Measurements from ENCODE around the gene WFS1. TPM values are rescaled to one million over a fixed set of nuclear protein-coding genes. Genes with fewer than 3 reads are reported as not detected.

The WFS1 gene
- total RNA-seq, 2 donors from 2014 or later = 12.1 to 12.7 TPM

DNA sequence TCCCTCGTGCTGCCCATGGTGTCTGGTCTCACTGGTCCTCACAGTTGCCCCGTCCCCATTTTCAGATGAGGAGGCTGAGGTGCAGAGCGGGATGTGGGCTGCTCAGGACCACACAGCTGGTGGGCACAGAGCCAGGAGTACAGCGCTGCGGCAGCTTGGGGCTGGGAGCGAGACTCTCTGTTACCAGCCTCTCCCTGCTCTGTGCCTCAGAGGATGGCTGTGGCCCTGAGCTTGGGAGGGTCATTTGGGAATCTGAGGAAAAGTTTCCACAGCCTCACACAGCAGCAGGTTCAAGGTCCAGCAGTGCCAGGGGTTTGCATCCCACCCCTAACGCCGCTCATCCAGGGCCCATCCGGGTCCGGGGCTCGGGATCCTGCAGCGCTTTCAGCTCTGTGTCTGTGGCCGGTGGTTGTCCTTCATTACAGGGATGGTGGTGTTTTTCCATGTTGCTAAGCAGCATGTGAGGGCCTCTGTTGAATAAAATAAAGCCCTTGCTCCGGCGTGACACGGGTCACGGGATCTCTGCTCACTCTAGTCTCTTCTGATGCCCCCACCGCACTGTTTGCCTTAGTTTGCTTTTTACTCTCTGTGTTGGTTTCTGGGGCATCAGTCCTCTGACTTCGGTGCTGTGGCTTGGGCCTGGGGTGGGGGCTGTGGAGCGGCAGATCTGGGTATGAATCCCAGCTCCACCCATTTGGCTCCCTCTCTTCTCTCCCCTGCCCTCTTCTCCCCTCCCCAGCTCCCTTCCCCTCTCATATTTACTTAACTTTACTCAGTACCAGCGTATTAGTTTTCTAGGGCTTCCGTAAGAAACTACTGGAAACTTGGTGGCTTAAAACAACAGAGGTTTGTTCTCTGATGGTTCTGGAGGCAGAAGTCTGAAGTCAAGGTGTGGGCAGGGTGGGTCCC, 6.5 kb downstream of the WFS1 start:
- Histone ChIP-seq H3K27me3 (no peaks in the 10 kb centered on the region), H3K27ac (no peak overlapping the region), H3K4me3 (no peak overlapping the region), H3K4me1 (peaks cover 6% of the 10 kb centered on the region), H3K9me3 (no peaks in the 10 kb centered on the region), H3K9ac (ENCODE audit: low read depth in 2 of 2, low read length in 2 of 2) (no peak overlapping the region), H3K36me3 (no peaks in the 10 kb centered on the region)
- no peak for DNase-seq
- intact Hi-C loops (cut with DNase I) = no loop called here
- TF ChIP-seq CTCF (IDR thresholded peaks at IDR 0.05) = no peak

GRCh38 chr4:6277139-6277802, 7.6 kb downstream of the WFS1 start:
- Histone ChIP-seq H3K36me3 (no peaks in the 10 kb centered on the region), H3K4me1 (no peaks in the 10 kb centered on the region), H3K27me3 (no peaks in the 10 kb centered on the region), H3K27ac (no peak overlapping the region), H3K4me3 (no peak overlapping the region), H3K9me3 (no peaks in the 10 kb centered on the region), H3K9ac (ENCODE audit: low read depth in 2 of 2, low read length in 2 of 2) (no peak overlapping the region)
- intact Hi-C loops (cut with DNase I) = no loop called here
- no peak for TF ChIP-seq CTCF (IDR thresholded peaks at IDR 0.05)
- no peak for DNase-seq

DNA sequence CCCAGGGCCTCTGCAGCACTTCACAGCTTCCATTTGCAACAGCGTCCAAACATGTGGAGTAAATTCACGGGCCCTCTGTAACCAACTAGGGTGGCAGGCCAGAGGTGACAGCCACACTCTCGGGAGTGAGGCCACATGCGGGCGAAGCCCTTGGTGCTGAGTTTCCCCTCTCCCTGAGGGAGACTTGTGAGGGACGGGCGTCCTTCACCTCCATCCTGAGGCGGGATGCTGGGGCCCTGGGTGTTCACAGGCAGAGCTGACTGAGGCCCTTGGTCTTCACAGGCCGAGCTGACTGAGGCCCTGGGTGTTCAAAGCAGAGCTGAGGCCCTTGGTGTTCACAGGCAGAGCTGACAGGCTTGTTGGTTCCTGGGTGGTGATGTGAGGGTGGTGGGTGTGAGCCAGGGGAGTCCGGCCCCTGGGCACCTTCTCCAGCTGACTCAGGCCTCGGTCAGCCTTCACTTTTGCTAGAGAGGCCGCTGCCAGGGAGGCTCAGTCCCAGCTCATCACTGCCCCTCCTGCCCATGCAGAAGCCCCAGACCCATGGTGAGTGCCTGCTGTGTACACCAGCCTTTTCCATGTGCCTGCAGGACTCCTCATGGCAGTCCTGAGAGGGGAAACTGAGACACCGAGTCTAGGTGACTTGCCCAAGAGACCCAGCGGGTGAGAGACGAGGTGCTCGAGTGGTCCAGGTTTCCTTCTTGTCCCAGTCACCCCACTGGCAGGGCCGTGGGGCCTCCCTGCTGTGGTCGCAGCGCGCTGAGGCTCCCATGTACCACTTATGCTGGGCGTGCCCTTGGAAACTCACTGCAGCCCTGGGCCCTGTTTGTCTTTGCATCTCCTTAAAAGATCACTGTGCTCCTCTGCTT, 8.5 kb downstream of the WFS1 start:
- H3K4me3 ChIP-seq = no peak overlapping the region
- peak overlapping the region in 1 of 2 donors; percentile 44 for H3K9ac ChIP-seq (ENCODE audit: low read depth in 2 of 2, low read length in 2 of 2)
- H3K27ac ChIP-seq = no peak overlapping the region
- no peak for TF ChIP-seq CTCF (IDR thresholded peaks at IDR 0.05)
- no peaks in the 10 kb centered on the region for H3K27me3 ChIP-seq
- H3K4me1 ChIP-seq = no peaks in the 10 kb centered on the region
- no peak for DNase-seq
- no peaks in the 10 kb centered on the region for H3K9me3 ChIP-seq
- intact Hi-C loops (cut with DNase I) = no loop called here
- no peaks in the 10 kb centered on the region for H3K36me3 ChIP-seq

DNA sequence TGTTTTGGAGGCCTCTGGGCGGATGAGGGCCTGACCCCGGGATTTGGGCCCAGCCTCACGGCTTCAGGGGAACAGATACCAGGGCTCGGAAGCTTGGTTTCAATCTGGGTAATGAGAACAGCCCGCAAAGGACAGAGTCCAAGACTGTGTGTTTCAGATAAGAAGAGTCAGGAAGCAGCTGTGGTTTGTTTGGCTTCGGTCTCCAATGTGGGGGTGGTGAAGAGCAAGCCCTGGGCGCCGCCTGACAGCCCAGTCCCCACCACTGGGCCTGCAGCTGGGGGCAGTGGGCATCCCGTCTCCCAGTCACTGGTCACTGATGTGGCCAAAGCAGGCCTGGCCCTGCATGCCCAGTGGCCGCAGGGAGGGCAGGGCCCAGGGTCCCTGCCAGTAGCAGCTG, 9.1 kb downstream of the WFS1 start:
- peak; percentile 49 for DNase-seq
- H3K4me1 ChIP-seq = no peaks in the 10 kb centered on the region
- TF ChIP-seq CTCF (IDR thresholded peaks at IDR 0.05) = no peak
- intact Hi-C loops (cut with DNase I) = no loop called here
- no peaks in the 10 kb centered on the region for H3K9me3 ChIP-seq
- H3K27me3 ChIP-seq = no peaks in the 10 kb centered on the region
- no peak overlapping the region for H3K27ac ChIP-seq
- peak overlapping the region; percentile 39 to 44 for H3K9ac ChIP-seq (ENCODE audit: low read depth in 2 of 2, low read length in 2 of 2)
- H3K4me3 ChIP-seq = no peak overlapping the region
- no peaks in the 10 kb centered on the region for H3K36me3 ChIP-seq

- Histone ChIP-seq H3K4me3 (no peak overlapping the region), H3K9ac (ENCODE audit: low read depth in 2 of 2, low read length in 2 of 2) (no peak overlapping the region), H3K27me3 (no peaks in the 10 kb centered on the region), H3K27ac (no peak overlapping the region), H3K9me3 (no peaks in the 10 kb centered on the region), H3K4me1 (no peaks in the 10 kb centered on the region), H3K36me3 (no peaks in the 10 kb centered on the region)
- no peak for TF ChIP-seq CTCF (IDR thresholded peaks at IDR 0.05)
- intact Hi-C loops (cut with DNase I) = no loop called here
- DNase-seq = no peak
These were observed 10.1 kb downstream of the WFS1 start for GRCh38 chr4:6279582-6280289.
